Neural progenitor cell (in vitro differentiated cells): ENCODE data around the gene DENND5B. TPM values are rescaled to one million over a fixed set of nuclear protein-coding genes. Genes with fewer than 3 reads are reported as not detected.
"Not testable (repeated sequence)": the region's sequence is repeated elsewhere in the genome, so short reads cannot be mapped to it uniquely, and the experiment has no call there.

ENCODE experiments used
- DNase-seq: peaks from one replicate; pipeline ENCODE4 v3.0.0-alpha.2; 2016; ENCODE audit warnings: low spot score
- H2AFZ ChIP-seq: fragments of 200-600 bp; sonication (generic); replicated peaks from 2 replicates; pipeline ENCODE4 v1.6.1; 2016; ENCODE audit warnings: antibody characterized with exemption
- H3F3A ChIP-seq: fragments of 200-600 bp; sonication (generic); 2 replicates; pipeline ENCODE4 v1.6.1; 2016; ENCODE audit warnings: antibody characterized with exemption, low read depth
- H3K27ac ChIP-seq: fragments of 200-600 bp; sonication (generic); 2 replicates; pipeline ENCODE4 v1.5.1; 2016; ENCODE audit warnings: mild to moderate bottlenecking
- H3K27me3 ChIP-seq: fragments of 200-600 bp; sonication (generic); 2 replicates; pipeline ENCODE4 v1.6.1; 2016; ENCODE audit warnings: mild to moderate bottlenecking, moderate library complexity
- H3K36me3 ChIP-seq: fragments of 200-600 bp; sonication (generic); 2 replicates; pipeline ENCODE4 v1.5.1; 2016
- H3K4me1 ChIP-seq: fragments of 200-600 bp; sonication (generic); 2 replicates; pipeline ENCODE4 v1.6.1; 2016; ENCODE audit warnings: mixed run types
- H3K4me2 ChIP-seq: fragments of 200-600 bp; sonication (generic); 2 replicates; pipeline ENCODE4 v1.6.1; 2016
- H3K4me3 ChIP-seq: fragments of 200-600 bp; sonication (generic); 2 replicates; pipeline ENCODE4 v1.5.1; 2016
- H3K79me2 ChIP-seq: fragments of 200-600 bp; sonication (generic); 2 replicates; pipeline ENCODE4 v1.6.1; 2016; ENCODE audit warnings: low read depth
- H3K9ac ChIP-seq: fragments of 200-600 bp; sonication (generic); 2 replicates; pipeline ENCODE4 v1.6.1; 2016
- H3K9me3 ChIP-seq: fragments of 200-600 bp; sonication (generic); 2 replicates; pipeline ENCODE4 v1.5.1; 2016; ENCODE audit warnings: low read depth
- H4K20me1 ChIP-seq: fragments of 200-600 bp; sonication (generic); 2 replicates; pipeline ENCODE4 v1.6.1; 2016; ENCODE audit warnings: low read depth
- H3K27ac Mint-ChIP-seq: 3 replicates; pipeline ENCODE4 v1.8.0; 2021; ENCODE audit warnings: mixed read lengths
- H3K27me3 Mint-ChIP-seq: 2 replicates; pipeline ENCODE4 v1.8.0; 2022; ENCODE audit warnings: low read depth, mild to moderate bottlenecking, inconsistent platforms, moderate library complexity, mixed read lengths; ENCODE audit not compliant: insufficient read depth
- H3K36me3 Mint-ChIP-seq: 3 replicates; pipeline ENCODE4 v1.8.0; 2021; ENCODE audit warnings: mixed read lengths
- H3K4me1 Mint-ChIP-seq: 3 replicates; pipeline ENCODE4 v1.8.0; 2021; ENCODE audit warnings: mixed read lengths
- H3K4me3 Mint-ChIP-seq: 3 replicates; pipeline ENCODE4 v1.8.0; 2021; ENCODE audit warnings: mild to moderate bottlenecking, moderate library complexity, mixed read lengths
- H3K9me3 Mint-ChIP-seq: 3 replicates; pipeline ENCODE4 v1.8.0; 2020; ENCODE audit warnings: mixed read lengths
- CTCF ChIP-seq: fragments of 200-600 bp; sonication (generic); IDR thresholded peaks from 2 replicates; pipeline ENCODE4 v1.5.1; 2017; ENCODE audit warnings: antibody characterized with exemption, mild to moderate bottlenecking
- EZH2 ChIP-seq: fragments of 200-600 bp; sonication (generic); IDR thresholded peaks from 2 replicates; pipeline ENCODE4 v1.6.1; 2017; ENCODE audit warnings: antibody characterized with exemption, mild to moderate bottlenecking, moderate library complexity
- EZH2phosphoT487 ChIP-seq: fragments of 200-600 bp; sonication (generic); IDR thresholded peaks from 2 replicates; pipeline ENCODE4 v1.6.1; 2017; ENCODE audit warnings: antibody characterized with exemption
- total RNA-seq: library from RNA; depleted of rRNA; stranded (reverse); fragments of >200 nt; gene quantifications from 2 replicates; pipeline ENCODE4 v1.2.3, GENCODE V29; 2015; ENCODE audit warnings: low replicate concordance

Gene DENND5B
- total RNA-seq, 1 donor from 2014 or later = 24.2 TPM

GRCh38 chr12:31560516-31560915 lies 30.4 kb downstream of the DENND5B start:
- no peak overlapping the region for H3K9ac ChIP-seq
- peaks cover 12% of the 10 kb centered on the region for H3K4me1 ChIP-seq
- H3K9me3 ChIP-seq = peaks cover 15% of the 10 kb centered on the region
- H3F3A ChIP-seq = peaks cover 12% of the 10 kb centered on the region
- peaks cover 65% of the 10 kb centered on the region for H3K79me2 ChIP-seq
- H4K20me1 ChIP-seq = peaks cover 9% of the 10 kb centered on the region
- Mint-ChIP-seq H3K4me1 (no peaks in the 10 kb centered on the region), H3K4me3 (no peak overlapping the region), H3K27ac (no peak overlapping the region), H3K36me3 (peaks cover 25% of the 10 kb centered on the region), H3K27me3 (peaks cover 8% of the 10 kb centered on the region), H3K9me3 (peaks cover 46% of the 10 kb centered on the region)
- peak overlapping the region; percentile 58 for H3K4me2 ChIP-seq
- peaks cover 4% of the 10 kb centered on the region for H3K36me3 ChIP-seq
- peak overlapping the region; percentile 44 for H3K27ac ChIP-seq
- no peak overlapping the region for H2AFZ ChIP-seq
- no peak for DNase-seq
- TF ChIP-seq EZH2phosphoT487 = no peak
- no peak for TF ChIP-seq CTCF
- TF ChIP-seq EZH2 = no peak
- H3K27me3 ChIP-seq = no peaks in the 10 kb centered on the region
- peak overlapping the region; percentile 3 for H3K4me3 ChIP-seq

- H3K27ac Mint-ChIP-seq = no peak overlapping the region
- H3K27ac ChIP-seq = no peak overlapping the region
- no peak overlapping the region for H3K4me3 ChIP-seq
- peaks cover 10% of the 10 kb centered on the region for H3K27me3 Mint-ChIP-seq
- peaks cover 57% of the 10 kb centered on the region for H3K9me3 Mint-ChIP-seq
- peaks cover 9% of the 10 kb centered on the region for H4K20me1 ChIP-seq
- peaks cover 12% of the 10 kb centered on the region for H3K4me1 ChIP-seq
- no peak overlapping the region for H3K9ac ChIP-seq
- H3K79me2 ChIP-seq = peaks cover 63% of the 10 kb centered on the region
- peaks cover 4% of the 10 kb centered on the region for H3K36me3 ChIP-seq
- H2AFZ ChIP-seq = no peak overlapping the region
- H3K27me3 ChIP-seq = no peaks in the 10 kb centered on the region
- H3K9me3 ChIP-seq = peaks cover 19% of the 10 kb centered on the region
- no peak for DNase-seq
- TF ChIP-seq EZH2 (no peak), EZH2phosphoT487 (no peak), CTCF (no peak)
- no peaks in the 10 kb centered on the region for H3K4me1 Mint-ChIP-seq
- H3F3A ChIP-seq = peaks cover 9% of the 10 kb centered on the region
- H3K4me2 ChIP-seq = no peak overlapping the region
- peaks cover 31% of the 10 kb centered on the region for H3K36me3 Mint-ChIP-seq
- H3K4me3 Mint-ChIP-seq = no peak overlapping the region
Measured at GRCh38 chr12:31558521-31558920, 32.4 kb downstream of the DENND5B start.

GRCh38 chr12:31557707-31558106 lies 33.2 kb downstream of the DENND5B start:
- DNase-seq = no peak
- Histone ChIP-seq H3K36me3 (peaks cover 4% of the 10 kb centered on the region), H3K27ac (no peak overlapping the region), H3K79me2 (peaks cover 55% of the 10 kb centered on the region), H3K4me3 (no peak overlapping the region), H3K4me1 (peaks cover 12% of the 10 kb centered on the region), H4K20me1 (peaks cover 9% of the 10 kb centered on the region), H3K9ac (no peak overlapping the region), H2AFZ (no peak overlapping the region), H3K27me3 (no peaks in the 10 kb centered on the region), H3K4me2 (no peak overlapping the region), H3F3A (peaks cover 9% of the 10 kb centered on the region), H3K9me3 (peaks cover 19% of the 10 kb centered on the region)
- Mint-ChIP-seq H3K36me3 (peaks cover 27% of the 10 kb centered on the region), H3K27me3 (peaks cover 9% of the 10 kb centered on the region), H3K4me1 (no peaks in the 10 kb centered on the region), H3K4me3 (no peak overlapping the region), H3K9me3 (peaks cover 64% of the 10 kb centered on the region), H3K27ac (no peak overlapping the region)
- no peak for TF ChIP-seq EZH2
- TF ChIP-seq EZH2phosphoT487 = no peak
- TF ChIP-seq CTCF = no peak

GRCh38 chr12:31555466-31555865 lies 35.5 kb downstream of the DENND5B start:
- H3K9ac ChIP-seq, H2AFZ ChIP-seq, H3F3A ChIP-seq, H3K27ac Mint-ChIP-seq, H3K27me3 Mint-ChIP-seq, H3K4me2 ChIP-seq, H3K36me3 ChIP-seq, H3K27ac ChIP-seq, H3K4me1 ChIP-seq, H3K4me1 Mint-ChIP-seq, H3K4me3 Mint-ChIP-seq, H3K27me3 ChIP-seq, DNase-seq, H4K20me1 ChIP-seq, H3K4me3 ChIP-seq: not testable (repeated sequence)
- peaks cover 58% of the 10 kb centered on the region for H3K9me3 Mint-ChIP-seq
- peaks cover 19% of the 10 kb centered on the region for H3K9me3 ChIP-seq
- H3K36me3 Mint-ChIP-seq = peaks cover 29% of the 10 kb centered on the region
- peaks cover 35% of the 10 kb centered on the region for H3K79me2 ChIP-seq

GRCh38 chr12:31550590-31550989 lies 40.3 kb downstream of the DENND5B start:
- H3K27ac Mint-ChIP-seq, H3K4me1 ChIP-seq, H3K4me3 Mint-ChIP-seq, H3K4me2 ChIP-seq, H3K27me3 ChIP-seq, H3K4me3 ChIP-seq, H3K9me3 ChIP-seq, H2AFZ ChIP-seq, DNase-seq, H3K36me3 ChIP-seq, H3F3A ChIP-seq, H3K79me2 ChIP-seq, H3K27me3 Mint-ChIP-seq, H3K9ac ChIP-seq, H3K4me1 Mint-ChIP-seq, H4K20me1 ChIP-seq, H3K27ac ChIP-seq: not testable (repeated sequence)
- Mint-ChIP-seq H3K9me3 (peaks cover 28% of the 10 kb centered on the region), H3K36me3 (peaks cover 11% of the 10 kb centered on the region)
